HG02678 (cell line): Measurements from ENCODE around the gene SPACDR.
"Not testable (repeated sequence)": the region's sequence is repeated elsewhere in the genome, so short reads cannot be mapped to it uniquely, and the experiment has no call there.

ENCODE experiments used
- ATAC-seq: cut with Tn5 transposase; IDR thresholded peaks from one replicate; pipeline ENCODE4 v1.9.1; 2021; ENCODE audit warnings: mild to moderate bottlenecking, moderate library complexity; ENCODE audit not compliant: unreplicated experiment

Gene SPACDR

GRCh38 chr7:100466653-100467605 is 2.9 kb upstream of the SPACDR start:
- ATAC-seq = no peak

DNA sequence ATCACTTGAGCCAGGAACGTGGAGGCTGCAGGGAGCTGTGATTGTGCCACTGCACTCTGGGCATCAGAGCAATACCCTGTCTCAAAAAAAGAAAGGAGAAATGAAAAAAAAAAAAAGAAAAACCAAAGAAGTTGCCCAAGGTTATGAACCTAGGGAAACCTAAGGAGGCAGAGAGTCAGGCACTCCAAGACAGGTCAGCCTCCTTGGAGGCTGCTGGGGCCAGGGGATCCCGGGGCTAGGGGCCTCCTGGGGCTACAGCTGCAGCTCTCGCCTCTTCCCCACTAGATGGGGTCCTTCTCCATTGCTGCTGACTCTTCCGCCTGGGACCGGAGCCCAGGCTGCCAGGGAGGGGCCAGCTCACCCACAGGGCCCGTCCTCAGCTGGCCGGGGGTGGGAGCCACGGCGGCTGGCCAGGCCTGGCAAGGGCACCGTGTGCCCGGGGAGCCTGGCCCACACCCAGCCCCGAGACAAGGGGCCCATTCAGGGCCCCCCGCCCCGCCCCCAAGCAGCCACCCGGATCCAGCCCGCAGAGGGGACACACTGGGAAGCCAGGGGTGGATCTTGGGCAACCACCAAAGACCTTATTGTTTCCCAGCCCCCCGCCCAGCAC is 1.7 kb upstream of the SPACDR start:
- ATAC-seq = no peak

DNA sequence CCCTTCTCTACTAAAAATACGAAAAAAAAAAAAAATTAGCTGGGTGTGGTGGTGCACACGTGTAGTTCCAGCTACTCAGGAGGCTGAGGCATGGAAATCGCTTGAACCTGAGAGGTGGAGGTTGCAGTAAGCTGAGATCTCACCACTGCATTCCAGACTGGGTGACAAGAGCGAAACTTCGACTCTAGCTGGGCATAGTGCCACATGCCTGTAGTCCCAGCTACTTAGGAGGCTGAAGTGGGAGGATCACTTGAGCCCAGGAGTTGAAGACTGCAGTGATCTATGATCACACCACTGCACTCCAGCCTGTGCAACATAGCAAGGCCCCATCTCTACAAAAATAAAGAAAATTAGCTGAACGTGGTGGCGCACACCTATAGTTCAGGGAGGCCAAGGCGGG is 1.2 kb upstream of the SPACDR start:
- no peak for ATAC-seq

- ATAC-seq = no peak
These were observed 731 bp upstream of the SPACDR start for GRCh38 chr7:100464791-100465190.

DNA sequence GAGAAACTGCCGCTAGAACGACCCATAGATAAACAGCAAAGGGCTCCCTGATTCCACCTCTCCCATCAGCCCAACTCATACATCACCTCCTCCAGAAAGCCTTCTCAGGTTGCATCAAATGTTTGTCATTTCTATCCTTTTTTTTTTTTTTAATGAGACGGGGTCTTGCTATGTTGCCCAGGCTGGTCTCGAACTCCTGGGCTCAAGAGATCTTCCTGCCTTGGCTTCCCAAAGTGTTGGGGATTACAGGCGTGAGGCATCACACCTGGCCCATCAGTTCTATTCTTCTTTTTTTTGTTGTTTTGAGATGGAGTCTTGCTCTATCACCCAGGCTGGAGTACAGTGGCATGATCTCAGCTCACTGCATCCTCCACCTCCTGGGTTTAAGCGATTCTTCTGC is 7.0 kb downstream of the SPACDR start:
- ATAC-seq = no peak

DNA sequence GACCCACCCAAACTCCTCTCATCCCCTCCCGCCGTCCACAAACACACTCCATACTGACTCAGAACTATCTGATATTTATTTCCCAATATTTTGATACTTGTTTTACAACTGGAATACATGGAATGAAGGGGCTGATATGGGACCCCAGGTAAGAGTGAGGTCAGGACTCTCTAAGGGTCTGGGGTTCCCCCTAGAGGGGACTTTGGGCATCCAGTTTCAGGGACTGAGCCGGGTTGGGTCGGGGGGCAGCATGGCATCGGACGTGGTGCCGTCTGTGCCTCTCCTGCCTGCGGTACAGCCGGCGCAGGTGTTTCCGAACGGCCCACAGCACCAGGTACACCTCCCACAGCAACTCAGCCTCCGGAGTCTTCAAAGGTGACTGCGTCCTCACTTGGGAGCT is 7.5 kb downstream of the SPACDR start:
- ATAC-seq = no peak

DNA sequence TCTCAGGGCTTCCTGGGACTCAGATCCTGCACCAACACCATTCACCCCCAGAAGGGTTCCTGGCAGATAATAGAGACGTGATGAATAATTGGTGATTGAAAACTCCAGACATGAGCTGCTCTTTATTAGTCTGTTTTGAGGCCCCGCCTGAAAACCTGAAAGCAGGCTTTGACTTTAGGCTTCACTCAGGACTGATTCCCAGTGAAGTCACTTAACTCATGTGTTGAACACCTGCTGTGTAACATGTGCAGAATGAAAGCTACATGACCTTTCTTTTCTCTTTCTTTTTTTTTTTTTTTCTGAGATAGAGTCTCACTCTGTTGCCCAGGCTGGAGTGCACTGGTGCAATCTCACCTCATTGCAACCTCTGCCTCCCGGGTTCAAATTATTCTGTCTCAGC is 8.9 kb downstream of the SPACDR start:
- no peak for ATAC-seq

DNA sequence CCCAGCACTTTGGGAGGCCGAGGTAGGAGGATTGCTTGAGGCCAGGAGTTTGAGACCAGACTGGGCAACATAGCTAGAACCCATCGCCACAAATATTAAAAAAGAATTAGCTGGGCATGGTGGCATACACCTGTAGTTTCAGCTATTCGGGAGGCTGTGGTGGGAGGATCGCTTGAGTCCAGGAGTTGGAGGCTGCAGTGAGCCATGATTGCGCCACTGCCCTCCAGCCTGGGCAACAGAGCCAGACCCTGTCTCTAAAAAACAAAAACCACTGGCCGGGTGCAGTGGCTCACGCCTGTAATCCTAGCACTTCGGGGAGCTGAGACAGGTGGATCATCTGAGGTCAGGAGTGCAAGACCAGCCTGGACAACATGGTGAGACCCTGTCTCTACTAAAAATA is 10.2 kb downstream of the SPACDR start:
- not testable (repeated sequence) for ATAC-seq

DNA sequence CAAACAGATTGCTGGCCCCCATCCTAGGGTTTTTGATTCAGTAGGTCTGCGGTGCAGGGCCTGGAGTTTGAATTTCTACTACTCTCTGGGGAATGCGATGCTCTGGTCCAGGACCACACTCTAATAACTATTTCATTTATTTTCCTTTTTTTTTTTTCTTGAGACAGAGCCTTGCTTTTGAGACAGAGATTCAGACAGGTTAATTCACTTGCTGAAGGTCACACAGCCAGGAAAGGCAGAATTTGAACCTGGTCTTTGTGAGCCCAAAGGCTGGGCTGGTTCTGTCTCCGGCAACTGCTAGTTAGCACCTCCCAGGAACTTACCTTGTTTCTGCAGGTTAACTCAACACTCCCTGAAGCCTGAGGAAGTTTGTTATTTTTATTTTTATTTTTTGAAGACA is 11.5 kb downstream of the SPACDR start:
- no peak for ATAC-seq

- no peak for ATAC-seq
These were observed 14.8 kb downstream of the SPACDR start for GRCh38 chr7:100449190-100449795.

GRCh38 chr7:100447363-100447762 is 16.7 kb downstream of the SPACDR start:
- not testable (repeated sequence) for ATAC-seq

DNA sequence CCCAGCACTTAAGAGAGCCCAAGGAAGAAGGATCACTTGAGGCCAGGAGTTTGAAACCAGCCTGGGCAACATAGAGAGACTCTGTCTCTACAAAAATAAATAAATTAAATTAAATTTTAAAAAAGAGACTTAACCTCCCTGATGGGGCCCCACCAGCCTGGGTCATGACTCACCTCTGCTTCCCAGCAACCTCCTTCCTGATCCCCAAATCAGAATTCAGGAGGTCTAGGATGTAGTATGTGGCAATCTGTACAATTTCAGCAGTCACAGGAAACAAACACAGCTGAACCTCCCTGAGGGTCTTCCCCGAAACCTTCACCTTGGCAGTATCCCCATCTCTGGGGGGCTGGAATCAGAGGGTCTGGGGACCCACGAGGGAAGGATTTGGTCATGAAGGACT is 18.0 kb downstream of the SPACDR start:
- ATAC-seq = no peak

- no peak for ATAC-seq
These were observed 19.5 kb downstream of the SPACDR start for GRCh38 chr7:100444311-100445278.

- no peak for ATAC-seq
These were observed 20.8 kb downstream of the SPACDR start for GRCh38 chr7:100443096-100443840.

DNA sequence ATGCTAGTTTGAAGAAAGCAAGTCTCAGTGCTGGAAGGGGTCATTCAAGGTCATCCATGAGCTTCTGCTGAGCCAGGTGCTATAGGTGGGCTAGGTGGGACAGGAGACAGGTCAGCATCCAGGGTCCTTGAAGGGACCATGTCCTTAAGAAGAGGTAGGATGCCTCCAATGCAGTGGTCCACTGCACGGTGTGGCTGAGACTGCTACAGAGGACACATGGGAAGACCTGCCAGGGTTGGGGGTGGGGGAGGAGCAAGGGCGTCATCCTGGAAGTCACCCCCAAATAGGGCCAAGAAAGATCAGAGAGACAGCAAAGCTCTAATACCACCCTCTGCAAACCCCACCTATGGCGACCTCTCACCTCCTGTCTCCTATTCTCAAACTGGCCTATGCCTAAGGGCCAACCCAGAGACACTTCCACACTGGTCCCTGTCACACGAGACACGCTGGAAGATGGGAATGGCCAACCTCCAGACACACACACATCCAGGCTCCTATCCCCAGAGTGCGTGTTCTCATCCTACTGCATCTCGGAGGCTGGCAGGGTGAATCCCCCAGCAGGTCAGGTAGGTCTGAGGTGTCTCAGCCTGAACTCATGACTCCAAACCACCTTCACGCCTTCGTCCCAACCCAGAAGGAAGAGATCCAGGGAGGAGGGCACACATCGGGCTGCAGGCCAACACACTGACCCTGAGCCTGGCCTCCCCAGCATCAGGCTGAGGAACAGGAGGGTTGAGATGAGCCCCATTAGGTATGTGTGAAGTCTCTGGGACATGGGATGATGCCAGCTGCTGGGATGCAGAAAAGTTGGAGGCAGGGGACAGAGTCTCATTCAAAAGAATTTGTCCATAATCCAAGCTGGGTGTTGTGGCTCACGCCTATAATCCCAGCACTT is 22.2 kb downstream of the SPACDR start:
- no peak for ATAC-seq

GRCh38 chr7:100439244-100439643 is 24.8 kb downstream of the SPACDR start:
- not testable (repeated sequence) for ATAC-seq

GRCh38 chr7:100438731-100439130 is 25.3 kb downstream of the SPACDR start:
- not testable (repeated sequence) for ATAC-seq

- no peak for ATAC-seq
These were observed 25.9 kb downstream of the SPACDR start for GRCh38 chr7:100438172-100438571.
